GM13976 (cell line): ENCODE measurements around the gene SAG.

Experiments used
- DNase-seq: peaks from one replicate; pipeline ENCODE4 v3.0.0; 2012; ENCODE audit warnings: low spot score
- CTCF ChIP-seq: IDR thresholded peaks from 2 replicates; pipeline ENCODE4 v1.5.1; 2012; ENCODE audit warnings: borderline replicate concordance, mild to moderate bottlenecking; ENCODE audit not compliant: insufficient read depth; ENCODE audit errors: extremely low read depth, missing control alignments, control extremely low read depth
- in situ Hi-C: fragments of 300-500 bp; cut with MboI; formaldehyde crosslinking; loops from one replicate; pipeline ENCODE4 v1.12.0; 2022; ENCODE audit warnings: low sequenced_read_pairs, mixed read lengths, inconsistent platforms; ENCODE audit not compliant: unreplicated experiment

Gene SAG

GRCh38 chr2:233320470-233320869, 12.9 kb downstream of the SAG start:
- DNase-seq, result no peak
- TF ChIP-seq CTCF, result no peak
- in situ Hi-C loops, result no loop called here

- in situ Hi-C loops, result no loop called here
- DNase-seq, result no peak
- TF ChIP-seq CTCF, result no peak
These were observed 13.6 kb downstream of the SAG start for GRCh38 chr2:233321166-233321565.

- DNase-seq, result no peak
- in situ Hi-C loops, result no loop called here
- TF ChIP-seq CTCF, result no peak
These were observed 16.2 kb downstream of the SAG start for GRCh38 chr2:233323851-233324250.

- in situ Hi-C loops, result no loop called here
- no peak for TF ChIP-seq CTCF
- DNase-seq, result no peak
These were observed 17.6 kb downstream of the SAG start for GRCh38 chr2:233325256-233325655.

GRCh38 chr2:233325814-233326213, 18.2 kb downstream of the SAG start:
- in situ Hi-C loops, result no loop called here
- no peak for TF ChIP-seq CTCF
- no peak for DNase-seq

- in situ Hi-C loops, result no loop called here
- TF ChIP-seq CTCF, result no peak
- no peak for DNase-seq
These were observed 18.9 kb downstream of the SAG start for GRCh38 chr2:233326500-233326899.

GRCh38 chr2:233328922-233329321, 21.3 kb downstream of the SAG start:
- no peak for DNase-seq
- TF ChIP-seq CTCF, result no peak
- in situ Hi-C loops, result no loop called here
